NCI-H1105 treated with DMSO at 0.1 percent for 48 hours (cell line): Measurements from ENCODE around the gene UVSSA.

ENCODE experiments used
- DNase-seq: peaks from one replicate; lab custom pipeline; 2025; lab: John Stamatoyannopoulos, UW

The UVSSA gene

DNA sequence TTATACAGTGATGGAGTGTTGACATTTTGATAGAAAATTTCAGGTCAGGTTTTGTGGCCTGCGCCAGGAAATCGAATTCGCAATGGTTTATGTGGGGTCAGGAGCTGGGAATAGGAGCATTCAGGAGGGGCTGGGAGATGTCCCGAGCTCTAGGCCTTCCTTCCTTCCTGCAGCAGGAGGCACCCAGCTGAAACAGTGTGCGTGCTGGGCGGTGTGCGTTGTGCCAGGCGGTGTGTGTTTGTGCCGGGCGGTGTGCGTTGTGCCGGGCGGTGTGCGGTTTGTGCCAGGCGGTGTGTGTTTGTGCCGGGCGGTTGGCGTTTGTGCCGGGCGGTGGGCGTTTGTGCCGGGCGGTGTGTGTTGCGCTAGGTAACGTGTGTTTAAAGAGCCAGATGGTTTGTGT lies 1.7 kb downstream of the UVSSA start:
- DNase-seq, result no peak

DNA sequence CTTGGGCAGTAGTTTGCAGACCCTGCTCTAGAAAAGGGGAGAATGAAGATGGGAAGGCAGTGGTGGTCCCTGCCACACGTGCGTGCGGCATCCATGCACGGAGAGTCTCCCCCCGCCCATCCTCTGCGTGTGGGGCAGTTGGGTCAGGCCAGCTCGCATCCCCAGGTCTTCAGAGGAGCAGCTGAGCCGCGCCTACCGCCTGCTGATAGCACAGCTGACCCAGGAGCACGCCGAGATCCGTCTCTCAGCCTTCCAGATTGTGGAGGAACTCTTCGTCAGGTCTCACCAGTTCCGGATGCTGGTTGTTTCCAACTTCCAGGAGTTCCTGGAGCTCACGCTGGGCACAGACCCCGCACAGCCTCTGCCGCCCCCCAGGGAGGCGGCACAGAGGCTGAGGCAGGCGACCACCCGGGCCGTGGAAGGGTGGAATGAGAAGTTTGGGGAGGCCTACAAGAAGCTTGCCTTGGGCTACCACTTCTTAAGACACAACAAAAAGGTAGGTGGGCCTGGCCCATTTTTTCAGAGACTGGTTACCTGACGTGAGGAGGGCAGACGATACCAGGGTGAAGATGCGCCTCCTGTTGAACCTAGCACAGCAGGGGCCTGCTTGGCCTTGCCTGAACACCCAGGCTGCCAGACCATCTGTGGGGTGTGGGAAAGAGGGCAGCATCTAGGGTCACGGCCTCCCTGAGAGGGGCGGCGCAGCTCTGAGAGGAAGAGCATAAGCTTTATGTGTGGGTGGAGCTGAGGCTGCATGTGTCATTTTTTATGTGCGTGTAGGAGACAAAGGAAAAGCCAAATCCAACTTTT lies 2.6 kb downstream of the UVSSA start:
- DNase-seq, result no peak

DNA sequence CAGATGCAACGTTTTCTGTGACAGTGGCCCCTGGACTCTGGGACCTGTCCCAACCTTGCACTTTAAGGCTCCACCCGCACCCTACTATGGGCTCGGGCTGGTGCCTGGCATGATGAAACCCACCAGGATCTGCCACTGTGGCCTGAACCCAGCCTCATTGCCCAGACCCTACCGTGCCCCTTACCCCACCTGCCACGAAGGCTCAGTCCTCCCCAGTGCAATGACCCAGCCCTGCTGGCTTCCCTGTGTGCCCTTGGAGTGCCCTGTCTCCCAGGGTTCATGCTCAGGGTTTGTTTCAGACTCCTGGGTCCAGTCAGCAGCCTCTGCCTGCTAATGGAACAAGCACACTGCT lies 3.1 kb downstream of the UVSSA start:
- no peak for DNase-seq

- peak; percentile 43 for DNase-seq
Measured at GRCh38 chr4:1351854-1352566, 5.0 kb downstream of the UVSSA start.

DNA sequence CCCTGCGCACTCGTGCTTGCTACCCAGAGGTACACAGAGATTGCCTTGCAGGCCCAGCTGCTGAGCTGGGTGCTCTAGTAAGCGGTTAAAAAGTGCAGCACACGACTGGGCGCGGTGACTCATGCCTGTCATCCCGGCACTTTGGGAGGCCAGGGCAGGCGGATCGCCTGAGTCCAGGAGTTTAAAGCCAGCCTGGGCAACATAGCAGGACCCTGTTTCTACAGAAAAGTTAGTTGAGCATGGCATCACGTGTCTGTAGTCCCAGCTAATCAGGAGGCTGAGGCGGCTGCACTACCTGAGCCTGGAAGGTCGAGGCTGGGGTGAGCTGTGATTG lies 5.5 kb downstream of the UVSSA start:
- DNase-seq, result no peak

- no peak for DNase-seq
Measured at GRCh38 chr4:1353186-1354055, 6.4 kb downstream of the UVSSA start.

DNA sequence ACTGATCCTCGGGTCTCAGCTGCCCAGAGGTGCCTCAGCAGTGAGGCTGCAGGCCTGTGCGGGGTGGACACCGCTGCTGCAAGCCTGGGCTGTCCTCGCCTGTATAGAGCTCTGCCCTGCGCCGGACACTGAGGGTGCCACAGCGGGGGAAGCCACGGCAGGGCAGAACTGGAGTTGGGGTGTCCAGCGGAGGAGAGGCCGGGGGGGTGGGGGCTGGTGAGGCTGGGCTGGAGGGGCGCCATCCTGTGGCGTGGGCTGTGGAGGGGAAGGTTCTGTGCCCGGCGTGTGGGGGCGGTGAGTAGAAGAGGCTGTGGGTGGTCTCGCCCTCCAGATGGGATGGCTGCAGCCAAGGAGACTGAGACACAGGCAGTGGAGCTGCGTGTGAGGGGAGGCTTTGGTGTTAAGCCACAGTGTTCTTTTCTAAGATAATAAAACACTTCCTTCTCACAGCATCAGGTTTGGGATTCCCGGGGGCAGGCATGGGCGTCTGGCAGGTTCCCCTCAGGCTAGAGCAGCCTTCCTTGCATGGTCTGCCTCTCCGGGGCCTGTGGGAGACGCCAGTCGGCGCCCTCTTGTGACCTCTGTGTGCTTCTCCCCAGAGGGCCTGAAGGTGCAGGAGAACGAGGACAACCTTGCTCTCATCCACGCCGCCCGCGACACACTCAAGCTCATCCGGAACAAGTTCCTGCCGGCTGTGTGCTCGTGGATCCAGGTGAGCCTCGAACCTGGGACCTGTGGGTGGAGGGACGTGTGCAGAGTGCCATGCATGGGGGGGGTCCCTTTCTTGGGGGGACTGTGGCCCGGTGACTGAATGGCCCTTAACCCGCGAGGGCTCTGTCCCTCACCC lies 7.4 kb downstream of the UVSSA start:
- DNase-seq, result no peak

GRCh38 chr4:1354983-1355275 lies 7.9 kb downstream of the UVSSA start:
- no peak for DNase-seq

- DNase-seq, result no peak
Measured at GRCh38 chr4:1355378-1355777, 8.4 kb downstream of the UVSSA start.

DNA sequence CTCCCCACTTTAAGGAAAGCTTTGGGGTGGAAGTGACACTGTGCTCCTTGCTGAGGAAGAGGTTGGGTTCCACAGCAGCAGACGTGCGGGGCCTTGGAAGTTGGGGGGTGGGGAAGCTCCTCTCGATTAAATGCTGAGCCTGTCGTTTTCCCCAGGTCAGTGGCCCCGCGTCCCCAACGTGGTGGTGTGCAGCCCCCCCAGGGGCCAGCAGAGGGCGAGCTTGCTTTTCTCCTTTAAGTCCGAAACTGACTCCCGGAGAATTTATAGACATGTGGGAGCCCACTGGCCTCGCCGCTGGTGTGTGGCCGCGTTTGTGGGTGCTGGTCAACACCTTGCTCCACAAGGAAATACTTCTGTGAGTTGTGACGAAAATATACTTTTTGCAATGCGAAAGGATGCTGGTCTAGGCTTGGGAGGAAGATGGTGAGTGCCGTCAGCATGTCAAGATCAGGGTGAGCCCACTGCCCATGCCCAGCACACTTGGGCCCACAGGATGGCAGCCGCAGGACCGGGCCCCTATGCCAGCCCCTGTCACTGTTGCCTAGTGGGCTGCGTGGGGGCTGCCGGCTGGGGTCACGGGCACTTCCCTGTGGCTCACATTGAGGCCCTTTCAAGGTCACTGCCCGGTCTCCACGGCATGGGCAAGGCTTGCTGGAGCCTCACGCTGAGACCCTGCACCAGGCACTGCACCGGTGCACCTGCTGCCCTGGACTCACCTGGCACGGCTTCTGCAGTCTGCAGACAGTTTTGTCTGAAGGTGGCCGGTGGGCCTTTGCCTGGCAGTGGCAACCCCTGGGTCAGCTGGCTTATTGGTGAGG lies 9.4 kb downstream of the UVSSA start:
- peak; percentile 2 for DNase-seq

DNA sequence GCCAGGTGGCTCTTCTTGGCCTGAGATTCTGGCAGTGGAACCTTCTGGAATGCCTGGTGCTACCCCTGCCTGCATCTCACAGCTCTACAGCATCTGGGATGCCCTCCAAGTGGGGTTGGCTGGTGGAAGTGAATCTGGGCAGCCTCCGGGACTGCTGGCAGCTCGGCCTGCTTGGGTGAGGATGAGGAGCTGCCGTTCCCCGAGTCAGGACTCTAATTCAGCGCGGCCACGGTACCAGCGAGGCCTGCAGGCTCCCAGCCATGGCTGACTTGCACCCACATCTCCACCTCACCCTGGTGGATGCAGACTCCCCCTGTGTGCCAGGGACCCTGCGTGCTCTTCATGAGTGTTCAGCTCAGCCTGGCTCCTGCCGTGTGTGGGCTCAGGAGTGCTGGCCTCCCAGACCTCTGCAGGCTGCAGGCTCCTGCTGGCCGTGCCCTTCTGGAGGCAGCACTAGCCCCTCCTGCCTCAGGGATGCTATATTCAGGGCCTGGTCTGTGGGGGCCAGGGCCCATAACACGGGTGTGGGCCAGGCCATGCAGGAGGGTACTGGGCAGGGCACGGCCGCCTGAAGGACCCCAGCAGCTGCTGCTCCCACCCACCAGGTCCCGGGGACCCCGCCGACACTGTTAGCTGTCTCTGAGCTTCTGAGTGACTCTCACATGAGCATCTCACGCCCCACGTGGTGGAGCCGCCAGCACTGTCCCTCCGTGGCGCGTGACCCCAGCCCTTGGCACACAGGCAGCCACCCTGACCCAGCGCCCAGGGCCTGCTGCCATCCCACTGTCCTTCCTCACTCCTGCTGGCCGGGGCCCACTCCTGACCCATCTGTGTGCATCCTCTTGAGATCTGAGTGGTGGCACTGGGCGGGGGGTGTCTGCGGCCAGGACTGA lies 10.6 kb downstream of the UVSSA start:
- DNase-seq, result no peak

DNA sequence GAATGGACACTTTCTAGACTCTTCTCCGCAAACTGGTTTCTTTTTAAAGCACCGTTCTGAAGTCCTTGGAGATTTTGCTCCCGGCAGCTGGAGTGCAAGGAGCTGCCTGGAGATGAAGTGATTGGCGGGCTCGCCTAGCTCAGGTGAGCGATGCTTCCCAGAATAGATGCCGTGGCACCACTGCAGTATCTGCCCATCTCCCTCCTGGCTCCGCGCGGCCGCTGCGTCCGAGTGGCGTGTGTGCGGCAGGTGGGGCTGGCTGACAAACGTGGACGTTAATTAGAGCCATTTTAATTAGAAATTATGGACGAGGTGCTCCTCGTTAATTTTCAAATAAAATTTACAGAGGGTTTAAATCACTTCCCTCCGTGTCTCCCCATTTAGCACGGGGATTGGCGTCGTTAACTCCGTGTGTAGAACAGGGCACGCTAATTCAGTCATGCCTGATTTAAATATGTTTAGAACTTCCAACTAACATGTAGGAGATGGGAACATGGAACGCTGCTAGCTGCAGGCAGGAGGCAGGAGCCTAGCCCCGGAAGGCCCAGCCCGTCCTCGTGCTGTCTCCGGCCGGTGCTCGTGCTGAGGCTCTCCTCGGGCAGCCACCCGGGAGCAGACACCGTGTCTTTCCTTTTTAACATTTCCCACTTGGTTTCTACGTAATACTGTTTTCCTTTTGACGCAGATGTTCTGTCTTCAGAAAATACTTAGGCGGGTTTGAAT lies 11.6 kb downstream of the UVSSA start:
- DNase-seq, result no peak

GRCh38 chr4:1359144-1359501 lies 12.1 kb downstream of the UVSSA start:
- DNase-seq, result no peak

- no peak for DNase-seq
Measured at GRCh38 chr4:1359976-1360375, 13.0 kb downstream of the UVSSA start.

DNA sequence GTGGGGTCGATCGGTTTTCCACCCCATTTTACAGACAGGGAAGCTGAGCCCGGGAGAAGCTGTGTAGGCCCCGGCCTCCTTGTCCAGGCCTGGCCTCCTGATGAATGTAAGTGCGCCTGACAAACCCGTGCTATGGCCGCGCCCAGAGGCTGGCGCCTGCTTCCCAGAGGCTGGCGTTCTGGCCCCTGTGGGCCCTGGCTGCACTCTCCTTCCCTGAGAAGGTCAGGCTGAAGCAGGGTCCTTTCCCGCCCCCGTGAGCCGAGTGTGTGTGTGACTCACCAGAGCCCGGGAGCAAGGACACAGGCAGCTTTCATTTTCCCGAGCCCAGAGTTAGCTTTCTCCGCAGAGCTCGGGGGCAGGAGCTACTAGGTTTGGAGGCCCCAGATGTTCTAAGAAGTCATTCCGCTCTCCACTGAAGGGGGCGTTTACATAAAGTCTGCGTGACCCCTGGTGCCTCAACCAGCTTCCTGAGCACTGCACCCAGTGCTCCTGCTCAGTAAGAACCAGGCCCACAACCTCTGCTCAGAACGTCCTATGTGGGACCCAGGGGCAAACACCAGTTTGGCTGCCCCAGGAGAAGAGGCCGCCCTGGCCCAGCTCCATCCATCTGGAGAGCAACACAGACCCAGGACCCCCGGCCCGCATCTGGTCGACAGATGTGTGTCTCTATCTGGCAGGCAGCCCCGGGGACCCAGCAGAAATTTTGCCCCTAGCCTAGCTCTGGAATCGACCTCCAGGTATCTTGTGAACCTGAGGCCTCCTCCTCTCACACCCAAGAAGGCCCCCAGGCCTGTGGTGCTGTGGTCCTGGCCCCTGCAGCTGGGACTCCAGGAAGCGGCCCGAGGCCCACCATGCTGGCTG lies 13.6 kb downstream of the UVSSA start:
- DNase-seq, result no peak

DNA sequence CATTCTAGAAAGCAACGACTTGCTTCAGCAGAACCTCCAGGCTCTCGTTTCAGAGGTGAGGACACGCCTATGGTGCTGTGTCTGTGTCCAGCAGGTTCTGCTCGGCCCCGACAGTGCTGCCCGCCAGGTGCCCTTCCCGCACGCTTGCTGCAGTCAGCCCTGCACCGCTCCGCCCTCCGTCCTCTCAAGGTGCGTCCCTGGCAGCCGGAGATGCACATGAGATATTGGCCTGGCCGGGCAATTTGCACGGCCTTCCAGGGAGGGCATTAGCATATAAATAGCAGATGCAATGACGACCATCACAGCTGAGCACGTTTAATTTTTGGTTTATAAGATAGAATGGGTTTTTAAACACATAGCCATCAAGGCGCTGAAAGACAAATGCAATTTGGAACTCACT lies 14.4 kb downstream of the UVSSA start:
- peak; percentile 12 for DNase-seq

DNA sequence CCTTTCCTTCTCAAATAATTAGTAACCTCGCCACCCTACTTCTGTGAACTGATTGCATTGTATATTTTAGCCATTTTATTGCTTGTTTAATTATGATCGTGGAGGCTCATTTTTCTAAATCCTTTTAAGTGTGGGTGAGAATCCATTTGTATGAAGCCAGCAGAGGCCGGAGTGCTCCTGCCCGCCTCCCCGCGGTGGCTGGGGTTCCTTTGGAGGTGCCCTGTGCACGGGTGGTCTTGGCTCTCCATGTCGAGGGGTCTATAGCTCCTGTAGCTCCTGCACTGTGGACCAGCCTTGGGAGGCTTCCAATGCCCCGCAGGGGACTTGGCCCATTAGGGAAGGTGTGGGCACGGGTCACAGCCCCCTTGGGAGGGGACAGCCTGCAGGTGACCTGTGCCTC lies 15.0 kb downstream of the UVSSA start:
- no peak for DNase-seq

DNA sequence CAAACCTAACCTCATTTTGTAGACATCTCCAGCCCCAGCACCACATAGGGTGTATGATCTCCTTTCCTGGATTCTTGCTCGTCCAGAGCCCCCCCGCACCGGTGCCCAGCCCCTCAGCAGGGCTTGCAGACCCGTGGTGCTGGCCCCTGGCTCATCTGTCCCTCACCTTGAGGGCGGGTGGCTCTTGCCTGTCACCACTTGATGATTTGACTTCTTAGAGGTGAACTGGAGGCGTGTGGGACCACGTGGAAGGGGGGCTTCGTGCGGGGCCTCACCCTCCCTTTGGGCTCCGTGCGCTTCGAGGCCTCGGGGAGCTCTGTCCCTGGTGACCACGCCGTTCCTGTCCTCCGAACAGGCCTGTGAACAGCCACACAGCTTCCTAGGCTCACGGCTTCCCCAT lies 15.5 kb downstream of the UVSSA start:
- no peak for DNase-seq

DNA sequence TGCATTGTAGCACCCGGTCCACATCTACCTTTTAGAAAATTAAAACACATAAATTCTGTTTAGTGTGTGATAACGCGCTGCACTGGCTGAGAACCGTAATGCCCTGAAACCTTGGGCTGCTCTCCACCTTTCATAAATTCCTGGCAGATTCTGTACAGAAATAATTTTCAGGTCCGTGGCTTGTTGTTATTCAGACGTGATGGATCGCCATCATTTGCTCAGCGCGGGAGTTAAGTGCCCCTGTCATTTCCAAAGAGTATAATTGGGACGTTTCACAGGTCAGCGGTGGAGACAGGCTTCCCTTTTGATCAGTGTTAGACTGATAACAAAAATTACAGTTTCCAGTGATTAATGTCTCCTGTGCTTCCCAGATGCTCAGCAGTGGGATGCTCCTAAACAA lies 16.5 kb downstream of the UVSSA start:
- DNase-seq, result no peak
